RPMI8226 (cell line): ENCODE data around the gene CHST14.

Experiments
- DNase-seq: peaks from one replicate; pipeline ENCODE4 v3.0.0-alpha.2; 2015

The CHST14 gene

GRCh38 chr15:40463279-40463678 is 7.5 kb upstream of the CHST14 start:
- DNase-seq = no peak

GRCh38 chr15:40463886-40464545 is 6.8 kb upstream of the CHST14 start:
- DNase-seq = no peak

GRCh38 chr15:40464595-40465185 is 6.1 kb upstream of the CHST14 start:
- peak; percentile 6 for DNase-seq

GRCh38 chr15:40465939-40466338 is 4.8 kb upstream of the CHST14 start:
- no peak for DNase-seq

- DNase-seq = no peak
Measured at GRCh38 chr15:40466426-40467260, 4.1 kb upstream of the CHST14 start.

GRCh38 chr15:40467261-40467615 is 3.5 kb upstream of the CHST14 start:
- no peak for DNase-seq

DNA sequence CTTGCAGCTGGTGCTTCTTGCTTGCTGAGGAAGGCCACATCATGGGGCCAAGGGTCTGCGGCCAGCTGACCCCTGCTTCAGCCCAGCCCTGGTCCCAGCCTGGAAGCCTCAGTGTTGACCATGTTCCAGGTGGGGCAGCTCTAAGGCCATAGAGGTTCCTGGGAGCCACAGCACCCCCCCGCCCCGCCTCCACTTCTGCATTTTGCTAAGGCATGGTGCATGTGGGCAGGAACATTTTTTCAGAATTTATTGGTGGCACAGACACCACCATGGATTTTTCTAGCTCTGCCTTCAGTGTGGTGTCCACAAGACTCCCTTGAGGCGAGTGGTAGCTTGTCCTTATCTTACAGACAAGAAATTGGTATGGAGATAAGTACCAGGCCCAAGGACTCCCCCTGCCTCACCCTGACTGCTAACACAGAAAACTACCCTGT is 1.9 kb upstream of the CHST14 start:
- DNase-seq = no peak

- DNase-seq = no peak
Measured at GRCh38 chr15:40469776-40470390, 901 bp upstream of the CHST14 start.

DNA sequence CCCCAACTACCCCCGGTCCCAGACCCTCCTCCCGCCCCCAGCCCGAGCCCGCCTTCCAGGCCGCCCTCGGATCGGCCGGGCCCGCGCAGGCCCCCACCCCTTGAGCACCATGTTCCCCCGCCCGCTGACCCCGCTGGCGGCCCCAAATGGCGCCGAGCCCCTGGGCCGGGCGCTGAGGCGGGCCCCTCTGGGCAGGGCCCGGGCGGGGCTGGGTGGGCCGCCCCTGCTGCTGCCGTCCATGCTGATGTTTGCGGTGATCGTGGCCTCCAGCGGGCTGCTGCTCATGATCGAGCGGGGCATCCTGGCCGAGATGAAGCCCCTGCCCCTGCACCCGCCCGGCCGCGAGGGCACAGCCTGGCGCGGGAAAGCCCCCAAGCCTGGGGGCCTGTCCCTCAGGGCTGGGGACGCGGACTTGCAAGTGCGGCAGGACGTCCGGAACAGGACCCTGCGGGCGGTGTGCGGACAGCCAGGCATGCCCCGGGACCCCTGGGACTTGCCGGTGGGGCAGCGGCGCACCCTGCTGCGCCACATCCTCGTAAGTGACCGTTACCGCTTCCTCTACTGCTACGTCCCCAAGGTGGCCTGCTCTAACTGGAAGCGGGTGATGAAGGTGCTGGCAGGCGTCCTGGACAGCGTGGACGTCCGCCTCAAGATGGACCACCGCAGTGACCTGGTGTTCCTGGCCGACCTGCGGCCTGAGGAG is 472 bp downstream of the CHST14 start:
- peak; percentile 29 for DNase-seq

- no peak for DNase-seq
Measured at GRCh38 chr15:40471808-40472150, 995 bp downstream of the CHST14 start.

DNA sequence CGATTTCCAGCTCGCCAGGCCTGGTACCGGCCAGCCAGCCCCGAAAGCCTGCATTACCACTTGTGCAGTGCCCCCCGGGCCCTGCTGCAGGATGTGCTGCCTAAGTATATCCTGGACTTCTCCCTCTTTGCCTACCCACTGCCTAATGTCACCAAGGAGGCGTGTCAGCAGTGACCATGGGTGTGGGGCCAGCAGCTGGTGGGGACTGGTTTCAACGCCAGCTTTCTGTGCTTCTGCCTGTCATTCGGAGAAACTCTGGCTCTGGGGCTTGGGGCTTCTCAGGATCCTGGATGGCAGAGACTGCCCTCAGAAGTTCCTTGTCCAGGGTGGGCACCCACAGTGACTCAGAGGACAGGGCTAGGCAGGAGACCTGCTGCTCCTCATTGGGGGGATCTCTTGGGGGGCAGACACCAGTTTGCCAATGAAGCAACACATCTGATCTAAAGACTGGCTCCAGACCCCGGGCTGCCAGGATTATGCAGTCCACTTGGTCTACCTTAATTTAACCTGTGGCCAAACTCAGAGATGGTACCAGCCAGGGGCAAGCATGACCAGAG is 1.5 kb downstream of the CHST14 start:
- no peak for DNase-seq

DNA sequence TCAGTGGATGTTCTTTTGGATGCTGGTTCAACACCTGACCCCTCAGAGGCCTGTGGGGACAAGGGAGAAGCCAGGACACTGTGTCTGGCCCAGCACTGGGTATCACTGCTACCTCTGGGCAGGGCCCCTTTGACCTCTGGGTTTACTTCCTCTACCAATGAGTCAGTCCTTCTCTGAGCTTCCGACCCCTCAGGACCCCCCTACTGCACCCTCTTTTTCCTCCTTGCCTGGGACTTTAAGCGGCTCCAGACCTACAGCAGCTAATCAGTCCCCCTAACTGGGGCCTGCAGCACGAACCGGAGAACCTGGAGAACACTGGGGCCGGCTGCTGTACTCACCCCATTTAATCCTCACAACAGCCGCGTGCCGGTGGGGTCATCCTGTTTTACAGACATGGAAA is 3.8 kb downstream of the CHST14 start:
- DNase-seq = no peak

GRCh38 chr15:40477642-40478327 is 7.0 kb downstream of the CHST14 start:
- peak; percentile 79 for DNase-seq

DNA sequence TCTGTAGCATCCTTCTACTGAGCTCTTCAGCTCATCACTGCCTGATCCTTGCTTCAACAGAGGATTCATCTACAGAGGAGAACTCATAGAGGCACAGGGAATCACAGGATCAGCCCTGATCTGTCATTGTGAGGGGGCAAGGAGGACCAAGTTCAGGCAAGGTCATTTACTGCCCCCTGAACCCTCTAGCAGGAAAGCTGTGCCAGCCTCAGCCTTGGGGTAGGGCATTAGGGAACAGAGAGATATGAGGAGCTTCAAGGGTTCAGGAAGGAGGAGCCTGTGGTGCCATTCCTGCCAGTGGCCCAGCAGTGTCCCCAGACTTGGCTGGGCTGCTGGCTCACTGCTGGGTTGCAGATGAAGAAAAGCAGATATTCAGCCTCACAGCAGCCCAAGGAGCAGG is 8.2 kb downstream of the CHST14 start:
- no peak for DNase-seq

DNA sequence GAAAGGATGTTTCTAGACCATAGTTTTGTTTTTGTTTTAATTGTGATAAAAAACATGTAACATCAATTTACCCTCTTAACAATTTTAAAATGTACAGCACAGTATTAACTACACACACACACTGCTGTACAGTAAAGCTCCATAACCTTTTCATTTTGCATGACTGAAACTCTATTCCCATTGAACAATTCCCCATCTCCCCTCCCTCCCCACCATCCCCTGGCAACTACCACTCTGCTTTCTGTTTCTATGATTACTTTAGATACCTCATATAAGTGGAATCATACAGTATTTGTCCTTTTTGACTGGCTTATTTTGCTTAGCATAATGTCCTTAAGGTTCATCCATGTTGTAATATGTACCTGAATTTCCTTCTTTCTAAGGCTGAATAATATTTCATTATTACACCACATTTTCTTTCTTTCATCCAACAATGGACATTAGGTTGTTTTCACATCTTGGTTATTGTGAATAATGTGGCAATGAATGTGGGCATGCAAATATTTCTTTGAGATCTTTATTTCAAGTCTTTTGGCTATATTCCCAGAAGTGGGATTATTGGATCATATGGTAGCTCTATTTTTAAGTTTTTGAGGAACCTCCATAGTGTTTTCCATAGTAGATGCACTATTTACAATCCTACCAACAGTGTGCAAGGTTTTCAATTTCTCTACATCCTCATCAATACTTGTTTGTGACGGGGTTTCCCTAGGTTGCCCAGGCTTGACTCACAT is 10.7 kb downstream of the CHST14 start:
- DNase-seq = no peak

DNA sequence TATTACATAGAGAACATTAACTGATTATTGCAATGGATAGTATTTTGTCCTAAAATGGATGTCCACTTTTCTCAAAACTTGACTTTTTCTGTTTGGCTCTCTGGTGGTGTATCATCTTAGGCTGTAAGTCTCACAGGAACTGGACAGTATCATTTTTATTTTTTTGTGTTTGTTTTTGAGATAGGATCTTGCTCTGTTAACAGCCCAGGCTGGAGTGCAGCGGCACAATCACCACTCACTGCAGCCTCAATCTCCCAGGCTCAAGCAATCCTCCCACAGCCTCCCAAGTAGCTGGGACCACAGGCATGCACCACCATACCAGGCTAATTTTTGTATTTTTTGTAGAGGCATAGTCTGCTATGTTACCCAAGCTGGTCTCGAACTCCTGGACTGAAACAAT is 13.1 kb downstream of the CHST14 start:
- DNase-seq = no peak

GRCh38 chr15:40486066-40486770 is 15.4 kb downstream of the CHST14 start:
- no peak for DNase-seq

GRCh38 chr15:40487816-40488682 is 17.3 kb downstream of the CHST14 start:
- DNase-seq = no peak

DNA sequence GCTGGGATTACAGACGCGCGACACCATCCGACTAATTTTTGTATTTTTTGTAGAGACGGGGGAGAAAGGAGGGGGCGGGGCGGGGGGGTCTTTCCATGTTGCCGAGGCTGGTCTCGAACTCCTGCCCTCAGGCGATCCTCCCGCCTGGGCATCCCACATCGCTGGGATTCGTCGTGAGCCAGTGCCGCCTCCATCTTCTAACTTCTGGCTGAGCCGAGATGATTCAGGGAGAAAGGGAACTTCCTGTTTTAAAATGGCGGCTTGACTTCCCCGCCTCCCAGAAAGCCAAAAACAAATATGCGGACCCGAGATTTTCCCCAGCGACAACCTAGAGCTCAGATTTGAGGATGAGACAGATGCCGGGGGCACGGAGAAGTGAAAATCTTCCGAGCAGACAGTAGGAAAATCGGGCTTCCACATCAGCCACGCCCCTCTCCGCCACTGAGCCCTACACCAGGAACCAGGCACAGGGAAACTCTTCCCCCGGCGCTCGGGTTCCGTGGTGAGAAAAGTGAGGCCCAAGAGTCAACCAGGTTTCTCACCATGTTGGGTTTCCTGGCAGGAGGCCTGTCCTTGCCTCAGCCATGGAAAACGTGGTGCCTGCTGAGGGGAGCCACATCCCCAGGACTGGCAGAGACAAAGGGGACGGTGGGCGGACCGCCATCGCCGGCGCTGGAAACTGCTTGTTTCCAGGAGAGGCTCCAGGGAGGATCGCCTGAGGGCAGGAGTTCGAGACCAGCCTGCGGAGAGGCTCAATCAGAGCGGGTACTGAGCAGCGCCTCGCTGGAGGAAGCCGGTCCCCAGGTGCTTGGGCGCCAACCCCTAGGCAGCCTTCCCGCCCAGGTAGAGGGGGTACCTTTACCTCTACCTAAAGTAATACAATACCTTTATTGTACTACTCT is 18.7 kb downstream of the CHST14 start:
- no peak for DNase-seq
